ENCODE measurements around the gene FKBP15. TPM values are rescaled to one million over a fixed set of nuclear protein-coding genes. Genes with fewer than 3 reads are reported as not detected.

The FKBP15 gene
- polyA plus RNA-seq, 1 of the 3 experiments (the other 2 are of a cell fraction), result 13.9 TPM

GRCh38 chr9:113176803-113177202 lies 44.3 kb downstream of the FKBP15 start (continued):
- TF ChIP-seq EP300 (IDR thresholded peaks at IDR 0.05; ENCODE audit: borderline replicate concordance in 1 of 2, low read depth in 1 of 2, low read length in 1 of 2), result no peak
- TF ChIP-seq PBX3 (IDR thresholded peaks at IDR 0.05), result no peak
- TF ChIP-seq, protein P1, sequence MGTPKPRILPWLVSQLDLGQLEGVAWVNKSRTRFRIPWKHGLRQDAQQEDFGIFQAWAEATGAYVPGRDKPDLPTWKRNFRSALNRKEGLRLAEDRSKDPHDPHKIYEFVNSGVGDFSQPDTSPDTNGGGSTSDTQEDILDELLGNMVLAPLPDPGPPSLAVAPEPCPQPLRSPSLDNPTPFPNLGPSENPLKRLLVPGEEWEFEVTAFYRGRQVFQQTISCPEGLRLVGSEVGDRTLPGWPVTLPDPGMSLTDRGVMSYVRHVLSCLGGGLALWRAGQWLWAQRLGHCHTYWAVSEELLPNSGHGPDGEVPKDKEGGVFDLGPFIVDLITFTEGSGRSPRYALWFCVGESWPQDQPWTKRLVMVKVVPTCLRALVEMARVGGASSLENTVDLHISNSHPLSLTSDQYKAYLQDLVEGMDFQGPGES (IDR thresholded peaks at IDR 0.05; ENCODE audit: low read depth, low read length), result no peak
- TF ChIP-seq MXI1 (IDR thresholded peaks at IDR 0.05; ENCODE audit: low read depth, low read length), result no peak

DNA sequence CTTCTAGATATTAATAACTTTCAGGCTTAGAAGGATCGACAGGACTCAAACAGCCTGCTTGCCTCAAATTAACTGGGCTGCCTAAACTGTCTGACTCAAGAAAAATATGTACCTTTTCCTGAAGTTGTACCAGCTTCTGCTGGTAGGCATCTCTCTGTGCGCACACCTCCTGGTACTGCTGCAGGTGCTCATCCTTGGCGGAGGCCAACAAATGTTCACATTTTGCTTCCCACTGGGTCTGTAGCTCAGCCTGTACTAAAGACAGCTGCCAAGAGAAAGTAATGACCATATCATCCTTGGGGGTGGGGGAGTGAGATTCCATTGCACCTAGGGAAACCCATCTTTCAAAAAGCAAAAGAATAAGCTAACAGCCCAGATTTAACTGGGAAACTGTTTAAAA lies 47.7 kb downstream of the FKBP15 start:
- no peaks in the 10 kb centered on the region for H3K79me2 ChIP-seq (ENCODE audit: insufficient read depth)
- no peak for DNase-seq
- peaks cover 43 to 80% of the 10 kb centered on the region in 2 experiments for H3K36me3 ChIP-seq (replicated peaks in 1 of 2; ENCODE audit: control insufficient read depth in 1 of 2, insufficient read depth in 2 of 2, low read length in 1 of 2)
- 90% methylated on average over 3 of the region's 3 CpGs for WGBS (ENCODE audit: low lambda C conversion rate)
- no peaks in the 10 kb centered on the region for H3K27me3 ChIP-seq (ENCODE audit: insufficient read depth)
- no peaks in the 10 kb centered on the region for H3K9me3 ChIP-seq
- H3K4me2 ChIP-seq, result no peak overlapping the region
- no peak for TF ChIP-seq RXRA (IDR thresholded peaks at IDR 0.05; ENCODE audit: borderline replicate concordance, low read depth)
- TF ChIP-seq GATA2 (CRISPR knock-in tag; IDR thresholded peaks at IDR 0.05), result no peak
- TF ChIP-seq TAF1 (IDR thresholded peaks at IDR 0.05; ENCODE audit: borderline replicate concordance, low read depth, low read length), result no peak
- TF ChIP-seq CTCF (IDR thresholded peaks at IDR 0.05), result no peak
- TF ChIP-seq, protein P2, sequence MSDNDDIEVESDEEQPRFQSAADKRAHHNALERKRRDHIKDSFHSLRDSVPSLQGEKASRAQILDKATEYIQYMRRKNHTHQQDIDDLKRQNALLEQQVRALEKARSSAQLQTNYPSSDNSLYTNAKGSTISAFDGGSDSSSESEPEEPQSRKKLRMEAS (IDR thresholded peaks at IDR 0.05; ENCODE audit: low read depth), result no peak
- no peak for TF ChIP-seq YY1 (IDR thresholded peaks at IDR 0.05; ENCODE audit: low read depth)
- TF ChIP-seq GABPA (IDR thresholded peaks at IDR 0.05; ENCODE audit: low read depth), result no peak
- TF ChIP-seq RFX5 (IDR thresholded peaks at IDR 0.05; ENCODE audit: low read length), result no peak
- TF ChIP-seq FOXJ3 (CRISPR knock-in tag; IDR thresholded peaks at IDR 0.05), result no peak
- TF ChIP-seq POLR2AphosphoS5 (IDR thresholded peaks at IDR 0.05; ENCODE audit: low read depth, low read length), result no peak
- TF ChIP-seq EP300 (IDR thresholded peaks at IDR 0.05; ENCODE audit: borderline replicate concordance in 1 of 2, low read depth in 1 of 2, low read length in 1 of 2), result no peak
- TF ChIP-seq TEAD4 (IDR thresholded peaks at IDR 0.05; ENCODE audit: borderline replicate concordance, insufficient read depth), result no peak
- no peak for TF ChIP-seq TCF12 (IDR thresholded peaks at IDR 0.05)
- TF ChIP-seq FOSL2 (IDR thresholded peaks at IDR 0.05; ENCODE audit: borderline replicate concordance, low read depth), result no peak
- no peak for TF ChIP-seq CHD2 (IDR thresholded peaks at IDR 0.05; ENCODE audit: low read length, partially characterized antibody)
- no peak for TF ChIP-seq MEF2A (IDR thresholded peaks at IDR 0.05; ENCODE audit: borderline replicate concordance, low read depth)
- no peak for TF ChIP-seq MXI1 (IDR thresholded peaks at IDR 0.05; ENCODE audit: low read depth, low read length)
- no peaks in the 10 kb centered on the region for H4K20me1 ChIP-seq (ENCODE audit: insufficient read depth)
- ChIA-PET POLR2A (no interaction called here), CTCF (interaction anchor here (0.8 to 2.2 kb wide), 3 partner anchors 12 to 251 kb away, joined by 3 to 9 read pairs (median 9); no protein-coding TSS in a partner anchor)
- H2AFZ ChIP-seq (ENCODE audit: low read depth), result no peak overlapping the region
- no peak overlapping the region for H3K9ac ChIP-seq
- H3K9me2 ChIP-seq, result no peaks in the 10 kb centered on the region
- H3K27ac ChIP-seq (ENCODE audit: low read depth in 2 of 2, low read length in 1 of 2), result no peak overlapping the region
- H3F3A ChIP-seq (replicated peaks; ENCODE audit: insufficient read depth), result peaks cover under 1% of the 10 kb centered on the region
- no peak overlapping the region for H3K4me3 ChIP-seq (ENCODE audit: low read depth in 2 of 2, low read length in 1 of 2)
- no peaks in the 10 kb centered on the region for H3K4me1 ChIP-seq (ENCODE audit: control insufficient read depth in 1 of 2, insufficient read depth in 2 of 2, low read depth in 1 of 2, low read length in 1 of 2)

Data from SK-N-SH (cell line).